Measurements from ENCODE around the gene KRI1.

DNA sequence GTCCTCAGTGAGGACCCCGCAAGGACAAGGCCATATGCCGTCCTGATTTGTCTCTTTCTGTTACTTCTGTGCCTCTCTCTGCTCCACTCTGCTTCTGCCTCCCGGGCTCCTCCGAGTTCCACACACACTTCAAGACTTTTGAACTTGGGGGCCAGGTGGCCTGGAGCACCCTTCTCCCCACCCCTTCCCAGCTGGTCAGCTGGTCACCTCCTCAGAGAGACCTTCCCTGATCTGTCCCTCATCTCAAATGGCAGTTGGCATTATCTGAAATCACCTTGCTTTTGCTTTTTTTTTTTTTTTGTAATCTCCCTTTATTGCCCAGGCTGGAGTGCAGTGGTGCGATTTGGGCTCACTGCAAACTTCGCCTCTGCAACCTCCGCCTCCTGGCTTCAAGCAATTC lies 46.4 kb downstream of the KRI1 start:
- no peak for TF ChIP-seq POLR2A (IDR thresholded peaks at IDR 0.05; ENCODE audit: low read depth, low read length)
- no peak for TF ChIP-seq POLR2AphosphoS5 (IDR thresholded peaks at IDR 0.05; ENCODE audit: low read depth, low read length)
